H9 (cell line): ENCODE data around the gene NR1D1. TPM values are rescaled to one million over a fixed set of nuclear protein-coding genes. Genes with fewer than 3 reads are reported as not detected.
A peak's percentile ranks its signal among the peaks of the same experiment; 100 is the strongest.

Source experiments
- DNase-seq: peaks from one replicate; pipeline ENCODE4 v3.0.0-alpha.2; 2017
- H2AFZ ChIP-seq: one replicate; pipeline ENCODE4 v1.6.1; 2013; ENCODE audit warnings: mild to moderate bottlenecking, low read length, control low read depth, moderate library complexity
- H2AK5ac ChIP-seq: 2 replicates; pipeline ENCODE4 v1.6.1; 2013; ENCODE audit warnings: low read length, control low read depth, mixed read lengths; ENCODE audit not compliant: insufficient read length
- H2BK120ac ChIP-seq: one replicate; pipeline ENCODE4 v1.6.1; 2013; ENCODE audit warnings: low read depth, mild to moderate bottlenecking, low read length, control low read depth, inconsistent platforms; ENCODE audit not compliant: poor library complexity, severe bottlenecking
- H2BK12ac ChIP-seq: 2 replicates; pipeline ENCODE4 v1.6.1; 2013; ENCODE audit warnings: low read length, control low read depth, mixed read lengths, low read depth; ENCODE audit not compliant: insufficient read length
- H2BK15ac ChIP-seq: 2 replicates; pipeline ENCODE4 v1.6.1; 2013; ENCODE audit warnings: low read depth, low read length, control low read depth
- H2BK20ac ChIP-seq: one replicate; pipeline ENCODE4 v1.6.1; 2013; ENCODE audit warnings: low read depth, mild to moderate bottlenecking, low read length, control low read depth, inconsistent platforms; ENCODE audit not compliant: poor library complexity, severe bottlenecking
- H2BK5ac ChIP-seq: 2 replicates; pipeline ENCODE4 v1.6.1; 2013; ENCODE audit warnings: low read length, control low read depth, mixed read lengths; ENCODE audit not compliant: insufficient read length
- H3K14ac ChIP-seq: 2 replicates; pipeline ENCODE4 v1.6.1; 2013; ENCODE audit warnings: low read length, control low read depth; ENCODE audit not compliant: insufficient read depth
- H3K18ac ChIP-seq: 2 replicates; pipeline ENCODE4 v1.6.1; 2013; ENCODE audit warnings: low read depth, mild to moderate bottlenecking, mixed read lengths, low read length, control low read depth; ENCODE audit not compliant: insufficient read length
- H3K23ac ChIP-seq: 2 replicates; pipeline ENCODE4 v1.6.1; 2013; ENCODE audit warnings: low read length, control low read depth, mixed read lengths, low read depth; ENCODE audit not compliant: insufficient read length
- H3K23me2 ChIP-seq: 2 replicates; pipeline ENCODE4 v1.6.1; 2013; ENCODE audit warnings: low read depth, mild to moderate bottlenecking, mixed read lengths, low read length, control low read depth; ENCODE audit not compliant: insufficient read length, poor library complexity, severe bottlenecking
- H3K27ac ChIP-seq: 2 replicates; pipeline ENCODE4 v1.5.1; 2013; ENCODE audit warnings: low read length, control low read depth, mixed read lengths, low read depth; ENCODE audit not compliant: insufficient read length
- H3K27me3 ChIP-seq: 2 replicates; pipeline ENCODE4 v1.6.1; 2013; ENCODE audit warnings: low read length, control low read depth, inconsistent platforms; ENCODE audit not compliant: insufficient read depth
- H3K4ac ChIP-seq: 2 replicates; pipeline ENCODE4 v1.6.1; 2013; ENCODE audit warnings: low read depth, mild to moderate bottlenecking, control low read depth, inconsistent platforms, low read length, moderate library complexity
- H3K4me1 ChIP-seq: 2 replicates; pipeline ENCODE4 v1.6.1; 2013; ENCODE audit warnings: low read length, control low read depth, inconsistent platforms; ENCODE audit not compliant: insufficient read depth
- H3K4me2 ChIP-seq: 2 replicates; pipeline ENCODE4 v1.6.1; 2013; ENCODE audit warnings: low read length, control low read depth, mixed read lengths; ENCODE audit not compliant: insufficient read length, insufficient read depth
- H3K56ac ChIP-seq: 2 replicates; pipeline ENCODE4 v1.6.1; 2013; ENCODE audit warnings: low read depth, mild to moderate bottlenecking, mixed read lengths, low read length, control low read depth; ENCODE audit not compliant: insufficient read length
- H3K79me1 ChIP-seq: 2 replicates; pipeline ENCODE4 v1.6.1; 2013; ENCODE audit warnings: low read depth, mild to moderate bottlenecking, moderate library complexity, low read length, control low read depth, inconsistent platforms; ENCODE audit not compliant: insufficient read depth, poor library complexity, severe bottlenecking
- H3K79me2 ChIP-seq: 2 replicates; pipeline ENCODE4 v1.6.1; 2013; ENCODE audit warnings: low read length, control low read depth, inconsistent platforms; ENCODE audit not compliant: insufficient read depth
- H3K9ac ChIP-seq: 2 replicates; pipeline ENCODE4 v1.6.1; 2013; ENCODE audit warnings: low read length, control low read depth, mixed read lengths; ENCODE audit not compliant: insufficient read length; ENCODE audit errors: extremely low read depth
- H3K9me3 ChIP-seq: one replicate; pipeline ENCODE4 v1.6.1; 2013; ENCODE audit warnings: low read depth, low read length, inconsistent platforms; ENCODE audit not compliant: control insufficient read depth
- H3T11ph ChIP-seq: one replicate; pipeline ENCODE4 v1.6.1; 2013; ENCODE audit warnings: mild to moderate bottlenecking, low read length, control low read depth, inconsistent platforms
- H4K20me1 ChIP-seq: one replicate; pipeline ENCODE4 v1.6.1; 2013; ENCODE audit not compliant: control insufficient read depth, insufficient read length, insufficient read depth
- H4K5ac ChIP-seq: 2 replicates; pipeline ENCODE4 v1.6.1; 2013; ENCODE audit warnings: low read depth, mild to moderate bottlenecking, mixed read lengths, low read length, control low read depth; ENCODE audit not compliant: insufficient read length
- H4K8ac ChIP-seq: replicated peaks from 2 replicates; pipeline ENCODE4 v1.6.1; 2013; ENCODE audit warnings: low read length, control low read depth, mixed read lengths, low read depth; ENCODE audit not compliant: insufficient read length
- H4K91ac ChIP-seq: 2 replicates; pipeline ENCODE4 v1.6.1; 2013; ENCODE audit warnings: low read depth, mild to moderate bottlenecking, moderate library complexity, mixed read lengths, low read length, control low read depth; ENCODE audit not compliant: insufficient read length
- H3K27ac Mint-ChIP-seq, 3 experiments: 2 replicates in 2 of 3; 3 replicates in 1 of 3; pipeline ENCODE4 v1.8.0; 2020 to 2021; ENCODE audit warnings: mixed read lengths in 3 of 3, mild to moderate bottlenecking in 1 of 3, moderate library complexity in 1 of 3
- H3K27me3 Mint-ChIP-seq: 2 replicates; pipeline ENCODE4 v1.8.0; 2021; ENCODE audit warnings: low read depth, mild to moderate bottlenecking, moderate library complexity, mixed read lengths
- H3K36me3 Mint-ChIP-seq, 3 experiments: 2 replicates in 2 of 3; 3 replicates in 1 of 3; pipeline ENCODE4 v1.8.0; 2020 to 2021; ENCODE audit warnings: low read depth in 3 of 3, mixed read lengths in 3 of 3; ENCODE audit not compliant: insufficient read depth in 1 of 3
- H3K4me1 Mint-ChIP-seq, 2 experiments: 2 replicates each; pipeline ENCODE4 v1.8.0; 2020; ENCODE audit warnings: mixed read lengths in 2 of 2
- H3K4me3 Mint-ChIP-seq, 2 experiments: 2 replicates in 1 of 2; 3 replicates in 1 of 2; pipeline ENCODE4 v1.8.0; 2020 to 2021; ENCODE audit warnings: mild to moderate bottlenecking in 2 of 2, mixed read lengths in 2 of 2, moderate library complexity in 1 of 2
- H3K9me3 Mint-ChIP-seq, 2 experiments: 2 replicates in 1 of 2; 3 replicates in 1 of 2; pipeline ENCODE4 v1.8.0; 2020; ENCODE audit warnings: mild to moderate bottlenecking in 2 of 2, mixed read lengths in 2 of 2, moderate library complexity in 1 of 2
- CTCF ChIP-seq: fragments of 200-600 bp; sonication (generic); conservative IDR thresholded peaks from 3 replicates; pipeline ENCODE4 v1.8.0; 2021; ENCODE audit warnings: antibody characterized with exemption, mild to moderate bottlenecking
- WGBS: extraction: QIAGEN DNeasy Blood & Tissue Kit; methylation state at CpG from one replicate; pipeline ENCODE4 v1.1.7; 2013; ENCODE audit warnings: missing lambda C conversion rate, low lambda C conversion rate, mixed read lengths; ENCODE audit not compliant: insufficient read length; ENCODE audit errors: extremely low coverage; 5-methylcytosine and 5-hydroxymethylcytosine counted together
- total RNA-seq: library from RNA; stranded (reverse); gene quantifications from 2 replicates; pipeline ENCODE4 v1.2.1, GENCODE V29; 2021

The NR1D1 gene
- total RNA-seq, 1 experiment from 2014 or later: 8.6 TPM

- H3T11ph ChIP-seq: no peak overlapping the region
- H3K18ac ChIP-seq: no peak overlapping the region
- H3K4ac ChIP-seq: no peak overlapping the region
- peaks cover 10% of the 10 kb centered on the region; the same call in 1 of the 2 replicates for H3K27me3 ChIP-seq
- Mint-ChIP-seq H3K9me3 (peaks cover 0 to 5% of the 10 kb centered on the region in 2 experiments; a peak in 3 of 5 replicates), H3K4me3 (no peak overlapping the region; a peak in 2 of 5 replicates), H3K27ac (peak overlapping the region in 1 of 3 experiments; percentile 88; a peak in 1 of 7 replicates), H3K27me3 (peaks cover 80% of the 10 kb centered on the region), H3K4me1 (peaks cover 77 to 82% of the 10 kb centered on the region in 2 experiments), H3K36me3 (peaks cover 0 to 1% (median under 1%) of the 10 kb centered on the region in 3 experiments; a peak in 4 of 7 replicates)
- H2AFZ ChIP-seq: no peak overlapping the region
- no peak overlapping the region for H3K14ac ChIP-seq
- no peak overlapping the region for H2BK12ac ChIP-seq
- no peak overlapping the region for H3K9ac ChIP-seq
- no peak for DNase-seq
- no peaks in the 10 kb centered on the region for H3K79me2 ChIP-seq
- no peaks in the 10 kb centered on the region for H4K20me1 ChIP-seq
- H3K23ac ChIP-seq: no peak overlapping the region
- H2BK120ac ChIP-seq: no peak overlapping the region
- WGBS: no CpG with 5 or more reads among the region's 2 CpGs
- no peak overlapping the region for H2BK5ac ChIP-seq
- peaks cover 15% of the 10 kb centered on the region for H3K23me2 ChIP-seq
- no peak overlapping the region for H2BK20ac ChIP-seq
- no peak overlapping the region for H3K56ac ChIP-seq
- no peak overlapping the region for H4K5ac ChIP-seq
- H3K9me3 ChIP-seq: no peaks in the 10 kb centered on the region
- no peak overlapping the region for H3K4me2 ChIP-seq
- no peak overlapping the region for H4K91ac ChIP-seq
- no peak overlapping the region for H4K8ac ChIP-seq
- H2BK15ac ChIP-seq: no peak overlapping the region
- no peaks in the 10 kb centered on the region for H3K79me1 ChIP-seq
- H3K27ac ChIP-seq: no peak overlapping the region
- H3K4me1 ChIP-seq: peaks cover 17% of the 10 kb centered on the region; the same call in 1 of the 2 replicates
- no peak overlapping the region for H2AK5ac ChIP-seq
- TF ChIP-seq CTCF: no peak
These were observed 3.3 kb upstream of the NR1D1 start for GRCh38 chr17:40103688-40104087.
